Measurements from ENCODE around the gene SYT6. TPM values are rescaled to one million over a fixed set of nuclear protein-coding genes. Genes with fewer than 3 reads are reported as not detected.

The SYT6 gene
- total RNA-seq, 1 experiment from 2014 or later, result 54.2 TPM

- TF ChIP-seq ZNF425 (CRISPR knock-in tag; conservative IDR thresholded peaks at IDR 0.05) (no peak), TP53 (CRISPR knock-in tag; IDR thresholded peaks at IDR 0.05) (no peak), ZNF416 (CRISPR knock-in tag; IDR thresholded peaks at IDR 0.05) (no peak), RELA (CRISPR knock-in tag; IDR thresholded peaks at IDR 0.05; ENCODE audit: borderline replicate concordance) (no peak), OVOL2 (CRISPR knock-in tag; IDR thresholded peaks at IDR 0.05; ENCODE audit: borderline replicate concordance) (no peak), ZNF423 (CRISPR knock-in tag; IDR thresholded peaks at IDR 0.05) (peak; percentile 38; the same call in 1 of the 2 replicates), FOXP4 (CRISPR knock-in tag; IDR thresholded peaks at IDR 0.05) (peak; percentile 47; the same call in 1 of the 2 replicates), EMX1 (CRISPR knock-in tag; IDR thresholded peaks at IDR 0.05) (no peak), PRRX2 (CRISPR knock-in tag; IDR thresholded peaks at IDR 0.05) (no peak), CREB1 (CRISPR knock-in tag; IDR thresholded peaks at IDR 0.05) (no peak), ZNF121 (CRISPR knock-in tag; IDR thresholded peaks at IDR 0.05) (no peak), ETV6 (CRISPR knock-in tag; IDR thresholded peaks at IDR 0.05) (peak; percentile 67; the same call in 1 of the 2 replicates), MAX (CRISPR knock-in tag; IDR thresholded peaks at IDR 0.05) (peak; percentile 50; the same call in 1 of the 2 replicates), NR1H2 (CRISPR knock-in tag; IDR thresholded peaks at IDR 0.05) (no peak), JUN (CRISPR knock-in tag; IDR thresholded peaks at IDR 0.05) (no peak), STAT6 (CRISPR knock-in tag; conservative IDR thresholded peaks at IDR 0.05; ENCODE audit: low read depth) (no peak), ATF2 (CRISPR knock-in tag; IDR thresholded peaks at IDR 0.05; ENCODE audit: borderline replicate concordance, low read depth) (no peak), NFYB (CRISPR knock-in tag; conservative IDR thresholded peaks at IDR 0.05; ENCODE audit: low read depth) (no peak), IRF2 (CRISPR knock-in tag; IDR thresholded peaks at IDR 0.05; ENCODE audit: borderline replicate concordance, low read depth) (no peak), CREM (CRISPR knock-in tag; IDR thresholded peaks at IDR 0.05) (no peak), ZMAT4 (CRISPR knock-in tag; IDR thresholded peaks at IDR 0.05) (peak; percentile 51; the same call in 1 of the 2 replicates), SMAD4 (CRISPR knock-in tag; IDR thresholded peaks at IDR 0.05) (no peak), ZNF263 (CRISPR knock-in tag; IDR thresholded peaks at IDR 0.05; ENCODE audit: low read depth) (no peak), TEAD1 (CRISPR knock-in tag; IDR thresholded peaks at IDR 0.05) (peak; percentile 39; the same call in 1 of the 2 replicates)
- Mint-ChIP-seq H3K4me3 (no peak overlapping the region), H3K4me1 (peaks cover 69% of the 10 kb centered on the region), H3K36me3 (peaks cover 77% of the 10 kb centered on the region), H3K27ac (peak overlapping the region; percentile 80), H3K9me3 (peaks cover 15% of the 10 kb centered on the region), H3K27me3 (ENCODE audit: low read depth) (peaks cover 11% of the 10 kb centered on the region)
- ChIA-PET POLR2A (interaction anchor here (0.6 to 1.6 kb wide), 5 partner anchors 8 to 214 kb away, joined by 3 to 6 read pairs (median 4); partner anchors contain the start of gene OLFML3), CTCF (interaction anchor here (0.7 to 2.5 kb wide), 16 partner anchors 8 to 204 kb away, joined by 3 to 27 read pairs (median 4); partner anchors contain the start of gene OLFML3)
- ATAC-seq (peak; percentile 93), DNase-seq (ENCODE audit: low spot score) (peak; percentile 53)
Observed at GRCh38 chr1:114088392-114089299, 65.0 kb downstream of the SYT6 start.
